Central memory CD8-positive, alpha-beta T cell (primary cell): ENCODE data around the gene OAS3.

Experiments used
- ATAC-seq: fragments of 150-1000 bp; cut with Tn5 transposase; replicated peaks from 2 replicates; pipeline ENCODE4 v1.10.0; 2022; ENCODE audit warnings: mild to moderate bottlenecking, moderate FRiP score, moderate number of reproducible peaks; ENCODE audit not compliant: poor library complexity, severe bottlenecking; ENCODE audit errors: extremely low read depth
- DNase-seq, 2 donors: peaks; one replicate each; pipeline ENCODE4 v3.0.0; 2021; ENCODE audit warnings: low spot score in 2 of 2
- H3K27ac Mint-ChIP-seq: one replicate; pipeline ENCODE4 v1.8.0; 2022; ENCODE audit warnings: low read depth, mild to moderate bottlenecking, moderate library complexity, mixed read lengths
- H3K27me3 Mint-ChIP-seq: one replicate; pipeline ENCODE4 v1.8.0; 2022; ENCODE audit warnings: mixed read lengths
- H3K36me3 Mint-ChIP-seq: one replicate; pipeline ENCODE4 v1.8.0; 2022; ENCODE audit warnings: mild to moderate bottlenecking, moderate library complexity, mixed read lengths; ENCODE audit not compliant: insufficient read depth
- H3K4me1 Mint-ChIP-seq: one replicate; pipeline ENCODE4 v1.8.0; 2022; ENCODE audit warnings: mixed read lengths
- H3K4me3 Mint-ChIP-seq: one replicate; pipeline ENCODE4 v1.8.0; 2022; ENCODE audit warnings: mild to moderate bottlenecking, moderate library complexity, mixed read lengths
- H3K9me3 Mint-ChIP-seq: one replicate; pipeline ENCODE4 v1.8.0; 2022; ENCODE audit warnings: mixed read lengths

The OAS3 gene, protein sequence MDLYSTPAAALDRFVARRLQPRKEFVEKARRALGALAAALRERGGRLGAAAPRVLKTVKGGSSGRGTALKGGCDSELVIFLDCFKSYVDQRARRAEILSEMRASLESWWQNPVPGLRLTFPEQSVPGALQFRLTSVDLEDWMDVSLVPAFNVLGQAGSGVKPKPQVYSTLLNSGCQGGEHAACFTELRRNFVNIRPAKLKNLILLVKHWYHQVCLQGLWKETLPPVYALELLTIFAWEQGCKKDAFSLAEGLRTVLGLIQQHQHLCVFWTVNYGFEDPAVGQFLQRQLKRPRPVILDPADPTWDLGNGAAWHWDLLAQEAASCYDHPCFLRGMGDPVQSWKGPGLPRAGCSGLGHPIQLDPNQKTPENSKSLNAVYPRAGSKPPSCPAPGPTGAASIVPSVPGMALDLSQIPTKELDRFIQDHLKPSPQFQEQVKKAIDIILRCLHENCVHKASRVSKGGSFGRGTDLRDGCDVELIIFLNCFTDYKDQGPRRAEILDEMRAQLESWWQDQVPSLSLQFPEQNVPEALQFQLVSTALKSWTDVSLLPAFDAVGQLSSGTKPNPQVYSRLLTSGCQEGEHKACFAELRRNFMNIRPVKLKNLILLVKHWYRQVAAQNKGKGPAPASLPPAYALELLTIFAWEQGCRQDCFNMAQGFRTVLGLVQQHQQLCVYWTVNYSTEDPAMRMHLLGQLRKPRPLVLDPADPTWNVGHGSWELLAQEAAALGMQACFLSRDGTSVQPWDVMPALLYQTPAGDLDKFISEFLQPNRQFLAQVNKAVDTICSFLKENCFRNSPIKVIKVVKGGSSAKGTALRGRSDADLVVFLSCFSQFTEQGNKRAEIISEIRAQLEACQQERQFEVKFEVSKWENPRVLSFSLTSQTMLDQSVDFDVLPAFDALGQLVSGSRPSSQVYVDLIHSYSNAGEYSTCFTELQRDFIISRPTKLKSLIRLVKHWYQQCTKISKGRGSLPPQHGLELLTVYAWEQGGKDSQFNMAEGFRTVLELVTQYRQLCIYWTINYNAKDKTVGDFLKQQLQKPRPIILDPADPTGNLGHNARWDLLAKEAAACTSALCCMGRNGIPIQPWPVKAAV

DNA sequence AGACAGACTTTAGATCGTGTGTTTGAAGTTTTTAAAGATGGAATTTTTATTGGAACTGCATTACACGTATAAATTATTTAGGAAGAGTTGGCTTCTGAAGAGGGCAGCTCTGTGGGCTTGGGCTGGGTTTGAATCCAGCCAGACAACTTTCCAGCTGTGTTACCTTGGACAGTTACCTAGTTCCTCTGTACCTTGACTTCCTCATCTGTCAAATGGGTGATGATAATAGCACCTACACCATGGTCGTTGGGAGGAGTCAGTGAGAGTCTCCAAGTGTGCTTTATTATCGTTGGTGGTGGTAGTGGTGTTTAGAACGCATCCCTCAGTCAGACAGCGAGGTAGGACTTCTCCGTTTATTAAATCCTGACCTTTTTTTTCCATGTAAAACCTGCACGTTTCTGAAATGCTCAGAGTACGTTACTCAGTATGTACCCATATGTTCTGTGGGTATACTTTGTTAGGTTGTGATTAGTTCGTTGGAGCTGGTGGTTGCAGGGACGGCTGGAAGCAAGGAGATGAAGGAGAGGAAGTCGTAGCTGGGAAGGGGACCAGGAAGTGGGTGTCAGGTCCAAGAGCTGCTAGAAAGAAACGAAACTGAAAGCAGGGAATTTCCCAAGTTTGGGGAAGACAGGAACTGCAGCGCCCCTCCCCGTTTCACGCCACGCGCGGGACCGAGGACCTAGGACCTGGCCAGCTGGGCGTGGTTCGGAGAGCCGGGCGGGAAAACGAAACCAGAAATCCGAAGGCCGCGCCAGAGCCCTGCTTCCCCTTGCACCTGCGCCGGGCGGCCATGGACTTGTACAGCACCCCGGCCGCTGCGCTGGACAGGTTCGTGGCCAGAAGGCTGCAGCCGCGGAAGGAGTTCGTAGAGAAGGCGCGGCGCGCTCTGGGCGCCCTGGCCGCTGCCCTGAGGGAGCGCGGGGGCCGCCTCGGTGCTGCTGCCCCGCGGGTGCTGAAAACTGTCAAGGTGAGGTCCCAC, at the start of gene OAS3:
OAS3 (plus strand) TSS at position 734 of the 979 bp plus-strand sequence; CDS start at position 791, 57 bp downstream.
- Mint-ChIP-seq H3K4me1 (peaks cover 30% of the 10 kb centered on the region), H3K27ac (peak within 1 kb of the TSS; percentile 80), H3K9me3 (no peaks in the 10 kb centered on the region), H3K4me3 (peak within 1 kb of the TSS; percentile 82), H3K27me3 (no peaks in the 10 kb centered on the region), H3K36me3 (peaks cover 7% of the 10 kb centered on the region)
- peak; percentile 59 for ATAC-seq
- DNase-seq, result peak; percentile 32 to 39

GRCh38 chr12:112891093-112892024, 46.9 kb upstream of the OAS3 start:
- H3K9me3 Mint-ChIP-seq, result no peaks in the 10 kb centered on the region
- no peak for DNase-seq
- H3K4me3 Mint-ChIP-seq, result no peak overlapping the region
- H3K36me3 Mint-ChIP-seq, result no peaks in the 10 kb centered on the region
- no peak for ATAC-seq
- no peak overlapping the region for H3K27ac Mint-ChIP-seq
- peaks cover 8% of the 10 kb centered on the region for H3K27me3 Mint-ChIP-seq
- H3K4me1 Mint-ChIP-seq, result no peaks in the 10 kb centered on the region

DNA sequence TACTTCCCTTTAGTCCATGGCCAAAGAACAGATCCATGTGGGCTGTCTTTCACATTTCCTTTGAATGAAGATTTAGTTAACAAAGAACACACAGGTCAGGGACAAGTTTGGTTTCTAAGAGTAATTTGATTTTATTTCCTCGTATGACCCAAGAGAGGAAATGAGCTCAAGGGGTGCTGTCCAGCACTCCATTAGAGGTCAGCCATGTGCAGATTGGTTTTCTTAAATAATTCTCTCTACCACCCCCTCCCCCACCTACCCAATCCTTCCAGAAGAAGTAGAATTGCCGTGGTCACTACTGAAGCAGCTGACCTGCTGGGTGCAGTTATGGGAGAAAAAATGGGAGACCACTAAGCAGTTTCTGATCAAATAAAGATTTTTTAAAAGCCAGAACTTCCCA, 45.4 kb upstream of the OAS3 start:
- no peak for DNase-seq
- Mint-ChIP-seq H3K4me1 (no peaks in the 10 kb centered on the region), H3K27ac (no peak overlapping the region), H3K9me3 (no peaks in the 10 kb centered on the region), H3K4me3 (no peak overlapping the region), H3K27me3 (peaks cover 21% of the 10 kb centered on the region), H3K36me3 (no peaks in the 10 kb centered on the region)
- ATAC-seq, result no peak

DNA sequence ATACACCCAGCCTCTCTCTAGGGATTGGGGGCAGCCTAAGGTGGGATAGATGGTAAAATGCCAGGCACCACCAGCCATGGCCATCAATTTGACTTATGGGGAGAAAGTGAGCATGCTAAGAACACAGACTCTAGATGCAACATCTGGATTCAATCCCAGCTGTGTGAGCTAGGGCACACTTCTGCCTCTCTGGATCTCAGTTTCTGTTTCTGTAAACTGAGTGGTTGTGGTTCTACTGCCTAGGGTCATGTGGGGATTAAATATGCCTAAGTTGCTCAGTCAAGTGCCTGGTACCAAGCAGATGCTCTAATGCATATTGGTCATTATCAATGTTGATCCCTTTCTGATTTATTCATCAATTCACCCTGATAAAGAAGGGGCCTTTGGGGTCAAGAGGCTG, 44.1 kb upstream of the OAS3 start:
- H3K27me3 Mint-ChIP-seq, result peaks cover 23% of the 10 kb centered on the region
- DNase-seq (no peak), ATAC-seq (no peak)
- H3K4me1 Mint-ChIP-seq, result no peaks in the 10 kb centered on the region
- no peak overlapping the region for H3K4me3 Mint-ChIP-seq
- no peaks in the 10 kb centered on the region for H3K9me3 Mint-ChIP-seq
- H3K36me3 Mint-ChIP-seq, result no peaks in the 10 kb centered on the region
- no peak overlapping the region for H3K27ac Mint-ChIP-seq

DNA sequence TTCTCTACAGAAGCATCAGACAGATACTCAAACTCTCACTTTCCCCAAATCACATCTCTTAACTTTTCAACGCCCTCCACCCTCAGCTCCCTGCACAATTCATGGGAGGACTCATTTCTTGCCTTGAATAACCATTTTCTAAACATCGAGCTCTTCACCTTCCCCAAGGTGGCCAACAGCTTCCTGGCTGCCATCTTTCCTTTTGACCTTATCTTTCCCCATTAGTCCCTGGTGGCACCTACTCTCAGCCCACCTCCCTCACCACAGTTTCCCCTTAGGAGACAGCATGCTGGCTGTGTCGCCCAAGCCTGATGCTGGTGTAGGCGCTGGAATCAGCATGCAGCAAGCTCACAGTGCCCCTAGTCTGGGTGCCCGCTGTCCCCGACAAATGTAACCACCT, 39.9 kb upstream of the OAS3 start:
- ATAC-seq (no peak), DNase-seq (no peak)
- H3K36me3 Mint-ChIP-seq, result no peaks in the 10 kb centered on the region
- H3K4me1 Mint-ChIP-seq, result peaks cover 6% of the 10 kb centered on the region
- no peak overlapping the region for H3K4me3 Mint-ChIP-seq
- no peak overlapping the region for H3K27ac Mint-ChIP-seq
- H3K27me3 Mint-ChIP-seq, result peaks cover 23% of the 10 kb centered on the region
- no peaks in the 10 kb centered on the region for H3K9me3 Mint-ChIP-seq

DNA sequence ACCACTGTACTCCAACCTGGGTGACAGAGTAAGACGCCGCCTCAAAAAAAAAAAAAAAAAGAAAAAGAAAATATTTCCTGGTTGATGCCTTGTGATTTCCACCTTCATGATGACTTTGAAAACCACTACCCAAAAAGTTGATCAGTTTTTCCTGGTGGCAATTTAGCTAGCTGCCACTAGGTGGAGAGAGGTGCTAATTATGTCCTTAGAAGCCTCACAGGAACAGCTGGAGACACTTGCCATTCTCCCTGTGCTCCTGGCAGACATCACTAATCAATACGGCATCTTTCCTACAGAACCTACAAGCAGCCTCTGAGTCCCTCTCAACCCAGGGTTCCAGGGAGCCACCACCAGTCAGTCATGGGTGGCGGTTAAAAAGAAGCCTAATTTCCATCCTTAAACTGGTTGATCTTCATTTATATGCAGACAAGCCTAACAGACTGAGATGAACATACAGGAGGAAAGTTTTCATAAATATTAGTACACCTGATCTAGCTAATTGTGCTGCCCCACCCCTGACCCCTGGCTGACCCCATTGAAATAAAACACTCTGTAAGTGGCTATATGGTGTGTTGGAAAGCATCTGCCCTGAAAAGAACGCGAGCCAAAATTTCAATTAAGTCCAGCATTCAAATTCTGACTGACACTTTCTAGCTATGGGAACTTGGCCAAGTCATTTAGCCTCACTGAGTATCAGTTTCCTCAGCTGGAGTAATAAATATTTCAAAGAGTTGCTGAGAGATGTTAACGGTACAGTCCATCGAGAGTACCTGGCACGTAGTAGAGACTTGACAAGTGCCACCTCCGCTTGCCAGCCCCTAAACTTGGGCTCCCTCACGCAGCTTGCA, 37.8 kb upstream of the OAS3 start:
- H3K9me3 Mint-ChIP-seq, result no peaks in the 10 kb centered on the region
- ATAC-seq (no peak), DNase-seq (no peak)
- peaks cover 23% of the 10 kb centered on the region for H3K27me3 Mint-ChIP-seq
- H3K36me3 Mint-ChIP-seq, result no peaks in the 10 kb centered on the region
- H3K4me1 Mint-ChIP-seq, result peaks cover 12% of the 10 kb centered on the region
- no peak overlapping the region for H3K4me3 Mint-ChIP-seq
- no peak overlapping the region for H3K27ac Mint-ChIP-seq

- ATAC-seq (no peak), DNase-seq (no peak)
- H3K9me3 Mint-ChIP-seq, result no peaks in the 10 kb centered on the region
- H3K4me1 Mint-ChIP-seq, result peaks cover 13% of the 10 kb centered on the region
- no peak overlapping the region for H3K4me3 Mint-ChIP-seq
- H3K27ac Mint-ChIP-seq, result no peak overlapping the region
- peaks cover 17% of the 10 kb centered on the region for H3K27me3 Mint-ChIP-seq
- H3K36me3 Mint-ChIP-seq, result no peaks in the 10 kb centered on the region
Observed at GRCh38 chr12:112901271-112901670, 37.0 kb upstream of the OAS3 start.

DNA sequence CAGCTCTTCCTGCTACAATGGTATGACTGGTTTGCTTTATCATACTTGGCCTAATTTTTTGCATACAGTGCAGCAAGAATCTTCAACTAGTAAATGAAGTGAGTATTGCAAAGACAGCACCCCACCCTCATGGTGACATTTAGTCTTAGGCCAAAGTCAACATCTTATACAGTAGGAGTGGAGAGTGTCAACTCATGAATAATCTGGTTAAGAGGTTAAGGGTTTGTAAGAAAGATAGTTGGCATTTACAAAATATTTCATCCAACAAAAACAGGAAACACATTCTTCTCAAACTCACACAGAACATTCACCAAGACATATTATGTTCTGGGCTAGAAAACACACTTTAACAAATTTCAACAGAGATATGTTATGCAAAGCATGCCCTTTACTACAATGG, 33.7 kb upstream of the OAS3 start:
- peaks cover 5% of the 10 kb centered on the region for H3K36me3 Mint-ChIP-seq
- ATAC-seq (no peak), DNase-seq (no peak)
- H3K4me3 Mint-ChIP-seq, result no peak overlapping the region
- H3K9me3 Mint-ChIP-seq, result no peaks in the 10 kb centered on the region
- peak overlapping the region; percentile 50 for H3K27ac Mint-ChIP-seq
- peaks cover 46% of the 10 kb centered on the region for H3K4me1 Mint-ChIP-seq
- H3K27me3 Mint-ChIP-seq, result no peaks in the 10 kb centered on the region

GRCh38 chr12:112905451-112906089, 32.7 kb upstream of the OAS3 start:
- Mint-ChIP-seq H3K4me3 (no peak overlapping the region), H3K4me1 (peaks cover 56% of the 10 kb centered on the region), H3K27me3 (no peaks in the 10 kb centered on the region), H3K27ac (no peak overlapping the region), H3K9me3 (no peaks in the 10 kb centered on the region), H3K36me3 (peaks cover 7% of the 10 kb centered on the region)
- no peak for ATAC-seq
- no peak for DNase-seq

GRCh38 chr12:112906712-112907414, 31.4 kb upstream of the OAS3 start, which contains the start of gene OAS1:
Gene OAS1 (plus strand): TSS chr12:112906962. CDS start chr12:112907040, 78 bp downstream.
- Mint-ChIP-seq H3K36me3 (peaks cover 11% of the 10 kb centered on the region), H3K9me3 (no peaks in the 10 kb centered on the region), H3K4me1 (peaks cover 65% of the 10 kb centered on the region), H3K27ac (peak within 1 kb of the TSS; percentile 94), H3K4me3 (peak within 1 kb of the TSS; percentile 97), H3K27me3 (no peaks in the 10 kb centered on the region)
- no peak for DNase-seq
- ATAC-seq, result peak; percentile 79
